ENCODE measurements around the gene EIF3F.
A peak's percentile ranks its signal among the peaks of the same experiment; 100 is the strongest.

The EIF3F gene, protein sequence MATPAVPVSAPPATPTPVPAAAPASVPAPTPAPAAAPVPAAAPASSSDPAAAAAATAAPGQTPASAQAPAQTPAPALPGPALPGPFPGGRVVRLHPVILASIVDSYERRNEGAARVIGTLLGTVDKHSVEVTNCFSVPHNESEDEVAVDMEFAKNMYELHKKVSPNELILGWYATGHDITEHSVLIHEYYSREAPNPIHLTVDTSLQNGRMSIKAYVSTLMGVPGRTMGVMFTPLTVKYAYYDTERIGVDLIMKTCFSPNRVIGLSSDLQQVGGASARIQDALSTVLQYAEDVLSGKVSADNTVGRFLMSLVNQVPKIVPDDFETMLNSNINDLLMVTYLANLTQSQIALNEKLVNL

DNA sequence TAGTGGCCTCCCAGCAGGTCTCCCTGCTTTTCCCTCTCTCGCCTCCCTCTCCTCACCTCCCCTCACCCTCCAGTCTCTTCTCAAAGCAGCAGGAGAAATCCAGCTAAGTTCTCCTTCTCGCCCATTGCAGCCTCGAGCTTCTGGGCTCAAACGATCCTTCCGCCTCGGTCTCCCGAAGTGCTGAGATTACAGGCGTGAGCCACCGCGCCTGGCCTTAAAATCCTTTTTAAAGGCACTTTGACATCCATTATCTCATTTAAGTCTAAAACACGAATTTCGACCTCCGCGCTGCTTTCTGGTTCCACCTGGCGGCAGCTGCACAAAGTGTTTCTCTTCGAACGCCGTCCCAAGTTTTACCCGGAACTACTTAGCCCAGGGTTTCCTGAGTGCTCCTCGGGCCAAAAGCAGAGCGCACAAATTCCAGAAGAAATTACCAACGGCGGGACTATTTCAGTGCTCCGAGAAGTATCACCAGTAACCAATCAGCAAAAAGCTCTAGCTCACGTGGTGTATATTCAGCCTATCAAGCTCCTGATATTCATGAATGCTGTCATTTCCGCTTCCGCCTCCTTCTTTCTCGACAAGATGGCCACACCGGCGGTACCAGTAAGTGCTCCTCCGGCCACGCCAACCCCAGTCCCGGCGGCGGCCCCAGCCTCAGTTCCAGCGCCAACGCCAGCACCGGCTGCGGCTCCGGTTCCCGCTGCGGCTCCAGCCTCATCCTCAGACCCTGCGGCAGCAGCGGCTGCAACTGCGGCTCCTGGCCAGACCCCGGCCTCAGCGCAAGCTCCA lies at the start of gene EIF3F:
TSS of gene EIF3F (plus strand) at position 570 of the 792 bp plus-strand sequence. CDS start at position 586, 16 bp downstream.
- no CpG with 5 or more reads among the region's 47 CpGs for WGBS (ENCODE audit: insufficient coverage, insufficient read length)
- H3K4me3 ChIP-seq (ENCODE audit: low read length): peak within 1 kb of the TSS; percentile 93

DNA sequence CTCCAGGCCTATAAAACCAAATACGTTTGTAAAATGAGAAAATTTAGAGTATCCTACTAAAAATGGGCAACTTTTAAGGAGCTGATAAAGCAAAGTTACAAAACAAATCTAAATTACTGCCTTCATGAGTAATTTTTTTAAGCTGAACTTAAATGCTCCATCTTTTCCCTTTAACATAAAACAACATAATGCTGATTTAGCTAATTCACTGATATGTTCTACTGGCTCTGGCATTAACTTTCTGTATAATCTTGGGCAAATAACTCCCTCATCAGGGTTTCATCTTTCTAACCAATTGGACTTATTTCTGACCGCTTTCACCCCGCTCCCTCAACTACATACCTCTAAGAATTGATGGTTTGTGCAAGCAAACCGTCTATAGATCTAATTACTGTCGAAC lies 46.0 kb upstream of the EIF3F start:
- H3K9me3 ChIP-seq (ENCODE audit: control insufficient read depth, insufficient read depth, low read length): no peaks in the 10 kb centered on the region
- H3K27ac ChIP-seq (ENCODE audit: low read length): no peak overlapping the region
- WGBS (ENCODE audit: insufficient coverage, insufficient read length): no CpG with 5 or more reads among the region's 5 CpGs
- H3K27me3 ChIP-seq (ENCODE audit: control insufficient read depth, insufficient read depth, low read length): no peaks in the 10 kb centered on the region
- H3K36me3 ChIP-seq (ENCODE audit: control insufficient read depth, insufficient read depth, low read length): no peaks in the 10 kb centered on the region
- DNase-seq (ENCODE audit: low read depth, low spot score): no peak
- H3K4me3 ChIP-seq (ENCODE audit: low read length): no peak overlapping the region
- no peaks in the 10 kb centered on the region for H3K4me1 ChIP-seq (ENCODE audit: control insufficient read depth, insufficient read depth, low read length)

More for the DNA sequence above, at the start of gene EIF3F:
- Histone ChIP-seq H3K27me3 (ENCODE audit: control insufficient read depth, insufficient read depth, low read length) (no peaks in the 10 kb centered on the region), H3K27ac (ENCODE audit: low read length) (no peak within 1 kb of the TSS), H3K36me3 (ENCODE audit: control insufficient read depth, insufficient read depth, low read length) (peaks cover under 1% of the 10 kb centered on the region; the same call in 1 of the 2 replicates), H3K9me3 (ENCODE audit: control insufficient read depth, insufficient read depth, low read length) (no peaks in the 10 kb centered on the region), H3K4me1 (ENCODE audit: control insufficient read depth, insufficient read depth, low read length) (no peaks in the 10 kb centered on the region; the same call in 1 of the 2 replicates)
- peak; percentile 99 for DNase-seq (ENCODE audit: low read depth, low spot score)

DNA sequence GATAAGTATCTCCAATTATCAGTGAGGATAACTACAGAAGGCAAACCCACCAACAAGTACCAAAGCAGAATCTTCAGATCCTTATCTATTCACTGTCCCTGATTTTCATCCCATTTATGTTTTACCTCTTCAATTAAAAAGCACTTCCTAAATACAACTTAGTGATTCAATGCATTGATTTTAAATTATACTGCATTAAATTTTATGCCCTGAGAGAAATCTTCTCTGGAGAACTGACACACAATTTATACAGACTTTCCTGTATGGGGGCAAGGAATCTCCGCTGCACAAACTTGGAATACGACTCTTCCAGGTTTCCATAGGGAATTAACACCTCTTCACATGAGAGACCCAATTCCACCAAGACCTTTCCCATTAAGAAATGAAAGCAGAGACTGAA lies 45.5 kb upstream of the EIF3F start, which contains the start of gene OR10A3:
TSS of gene OR10A3 (minus strand) at position 101 of the 400 bp plus-strand sequence. CDS start 2,188 bp downstream, outside the sequence.
- no peaks in the 10 kb centered on the region for H3K27me3 ChIP-seq (ENCODE audit: control insufficient read depth, insufficient read depth, low read length)
- H3K9me3 ChIP-seq (ENCODE audit: control insufficient read depth, insufficient read depth, low read length): no peaks in the 10 kb centered on the region
- H3K27ac ChIP-seq (ENCODE audit: low read length): no peak within 1 kb of the TSS
- no peak within 1 kb of the TSS for H3K4me3 ChIP-seq (ENCODE audit: low read length)
- H3K36me3 ChIP-seq (ENCODE audit: control insufficient read depth, insufficient read depth, low read length): no peaks in the 10 kb centered on the region
- H3K4me1 ChIP-seq (ENCODE audit: control insufficient read depth, insufficient read depth, low read length): no peaks in the 10 kb centered on the region
- no CpG with 5 or more reads among the region's 2 CpGs for WGBS (ENCODE audit: insufficient coverage, insufficient read length)
- no peak for DNase-seq (ENCODE audit: low read depth, low spot score)

DNA sequence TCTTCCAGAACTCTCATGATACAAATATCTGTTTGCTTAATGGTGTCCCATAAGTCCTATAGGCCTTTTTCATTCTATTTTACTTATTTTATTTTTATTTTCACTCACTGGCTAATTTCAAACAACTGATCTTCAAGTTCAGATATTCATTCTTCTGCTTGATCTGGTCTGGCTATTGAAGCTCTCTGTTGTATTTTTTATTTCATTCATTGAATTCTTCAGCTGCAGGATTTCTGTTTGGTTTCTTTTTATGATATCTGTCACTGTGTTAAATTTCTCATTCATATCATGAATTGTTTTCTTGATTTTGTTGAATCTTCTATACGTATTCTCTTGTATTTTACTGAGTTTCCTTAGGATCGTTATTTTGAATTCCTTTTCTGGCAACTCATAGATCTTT lies 43.0 kb upstream of the EIF3F start:
- no CpG with 5 or more reads among the region's 2 CpGs for WGBS (ENCODE audit: insufficient coverage, insufficient read length)
- H3K4me3 ChIP-seq (ENCODE audit: low read length): no peak overlapping the region
- H3K27ac ChIP-seq (ENCODE audit: low read length): no peak overlapping the region
- H3K4me1 ChIP-seq (ENCODE audit: control insufficient read depth, insufficient read depth, low read length): no peaks in the 10 kb centered on the region
- H3K36me3 ChIP-seq (ENCODE audit: control insufficient read depth, insufficient read depth, low read length): no peaks in the 10 kb centered on the region
- no peaks in the 10 kb centered on the region for H3K27me3 ChIP-seq (ENCODE audit: control insufficient read depth, insufficient read depth, low read length)
- H3K9me3 ChIP-seq (ENCODE audit: control insufficient read depth, insufficient read depth, low read length): no peaks in the 10 kb centered on the region
- no peak for DNase-seq (ENCODE audit: low read depth, low spot score)

DNA sequence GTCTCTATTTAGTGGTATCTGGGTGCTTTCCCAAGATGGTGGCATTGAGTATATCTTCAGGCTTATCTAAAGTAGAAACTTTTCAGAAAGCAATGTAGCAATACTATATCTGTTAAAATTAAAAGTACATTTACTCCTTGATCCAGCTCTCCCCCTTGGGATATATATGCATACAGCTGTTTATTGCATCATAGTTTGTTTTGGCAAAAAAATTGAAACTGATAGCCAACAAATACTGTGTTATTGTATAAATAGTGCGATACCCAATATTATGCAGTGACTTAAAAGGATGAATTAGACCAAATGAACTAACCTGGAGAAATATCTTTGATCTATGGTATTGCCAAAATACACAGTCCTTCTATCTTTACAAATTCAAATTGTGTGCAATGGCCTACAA lies 37.2 kb upstream of the EIF3F start:
- no peaks in the 10 kb centered on the region for H3K9me3 ChIP-seq (ENCODE audit: control insufficient read depth, insufficient read depth, low read length)
- no peak for DNase-seq (ENCODE audit: low read depth, low spot score)
- H3K4me3 ChIP-seq (ENCODE audit: low read length): no peak overlapping the region
- no peaks in the 10 kb centered on the region for H3K27me3 ChIP-seq (ENCODE audit: control insufficient read depth, insufficient read depth, low read length)
- no peaks in the 10 kb centered on the region for H3K36me3 ChIP-seq (ENCODE audit: control insufficient read depth, insufficient read depth, low read length)
- no CpG with 5 or more reads among the region's 1 CpG for WGBS (ENCODE audit: insufficient coverage, insufficient read length)
- no peaks in the 10 kb centered on the region for H3K4me1 ChIP-seq (ENCODE audit: control insufficient read depth, insufficient read depth, low read length)
- no peak overlapping the region for H3K27ac ChIP-seq (ENCODE audit: low read length)

DNA sequence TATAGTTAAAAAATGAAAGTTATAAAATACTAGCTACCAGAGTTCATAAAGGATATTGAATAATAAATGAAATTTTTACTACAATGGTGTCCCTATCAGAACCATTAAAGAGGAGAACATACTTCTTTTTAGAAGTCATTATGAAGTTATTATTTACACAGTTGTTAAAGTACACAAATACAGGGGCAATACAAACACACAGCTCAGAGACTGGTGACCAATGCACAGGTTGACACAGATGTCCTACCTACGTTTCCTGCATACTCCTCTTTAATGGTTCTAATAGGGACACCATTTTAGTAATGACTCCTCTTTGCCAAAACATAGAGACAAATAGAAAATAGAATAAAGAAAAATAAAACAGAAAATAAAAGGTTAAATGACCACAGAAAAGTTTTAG lies 31.9 kb upstream of the EIF3F start:
- WGBS (ENCODE audit: insufficient coverage, insufficient read length): no CpG with 5 or more reads among the region's 1 CpG
- no peak for DNase-seq (ENCODE audit: low read depth, low spot score)
- H3K27ac ChIP-seq (ENCODE audit: low read length): no peak overlapping the region
- no peaks in the 10 kb centered on the region for H3K27me3 ChIP-seq (ENCODE audit: control insufficient read depth, insufficient read depth, low read length)
- no peaks in the 10 kb centered on the region for H3K9me3 ChIP-seq (ENCODE audit: control insufficient read depth, insufficient read depth, low read length)
- no peaks in the 10 kb centered on the region for H3K36me3 ChIP-seq (ENCODE audit: control insufficient read depth, insufficient read depth, low read length)
- H3K4me1 ChIP-seq (ENCODE audit: control insufficient read depth, insufficient read depth, low read length): no peaks in the 10 kb centered on the region
- H3K4me3 ChIP-seq (ENCODE audit: low read length): no peak overlapping the region

DNA sequence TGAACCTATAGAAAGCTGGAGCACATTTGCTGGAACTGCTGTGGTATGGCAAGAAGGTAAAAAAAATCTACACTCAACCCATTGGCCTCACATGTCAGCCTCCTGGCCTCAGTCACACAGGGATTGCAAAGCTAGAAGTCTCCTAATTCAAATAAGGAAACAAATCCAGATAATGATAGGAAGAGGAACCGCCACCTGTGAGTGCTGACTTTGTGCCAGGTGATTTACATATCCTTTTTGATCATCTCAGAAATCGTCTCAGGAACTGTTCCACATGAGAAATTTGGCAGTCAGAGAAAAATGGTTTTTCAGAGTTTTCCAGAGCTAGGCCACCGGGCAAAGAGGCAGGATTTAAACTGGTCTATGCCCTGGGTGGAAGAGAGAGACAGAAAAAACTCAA lies 22.9 kb upstream of the EIF3F start:
- DNase-seq (ENCODE audit: low read depth, low spot score): no peak
- Histone ChIP-seq H3K27ac (ENCODE audit: low read length) (no peak overlapping the region), H3K27me3 (ENCODE audit: control insufficient read depth, insufficient read depth, low read length) (no peaks in the 10 kb centered on the region)

DNA sequence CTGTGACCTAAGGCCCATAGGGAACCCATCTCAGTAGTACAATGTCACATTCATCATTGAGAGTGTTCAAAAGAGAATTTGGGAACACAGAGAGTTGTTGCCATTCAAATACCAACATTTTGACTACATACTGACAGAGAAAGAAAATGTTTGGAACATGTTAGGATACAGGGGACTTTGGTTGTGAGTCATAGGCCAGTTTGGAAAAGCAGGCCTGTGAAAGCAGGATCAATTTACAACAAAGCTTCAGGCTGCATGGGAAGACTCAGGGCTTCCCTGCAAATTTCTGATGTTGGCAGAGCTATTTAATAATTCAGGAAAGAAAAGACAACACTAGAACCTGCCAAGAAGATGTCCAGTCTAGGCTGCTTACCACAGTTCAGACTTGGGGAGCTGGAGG lies 22.3 kb upstream of the EIF3F start:
- Histone ChIP-seq H3K9me3 (ENCODE audit: control insufficient read depth, insufficient read depth, low read length) (no peaks in the 10 kb centered on the region), H3K27ac (ENCODE audit: low read length) (no peak overlapping the region), H3K4me3 (ENCODE audit: low read length) (no peak overlapping the region), H3K36me3 (ENCODE audit: control insufficient read depth, insufficient read depth, low read length) (no peaks in the 10 kb centered on the region), H3K27me3 (ENCODE audit: control insufficient read depth, insufficient read depth, low read length) (no peaks in the 10 kb centered on the region), H3K4me1 (ENCODE audit: control insufficient read depth, insufficient read depth, low read length) (no peaks in the 10 kb centered on the region; the same call in 1 of the 2 replicates)
- DNase-seq (ENCODE audit: low read depth, low spot score): no peak

More for the DNA sequence above, 22.9 kb upstream of the EIF3F start:
- Histone ChIP-seq H3K4me3 (ENCODE audit: low read length) (no peak overlapping the region), H3K9me3 (ENCODE audit: control insufficient read depth, insufficient read depth, low read length) (no peaks in the 10 kb centered on the region), H3K36me3 (ENCODE audit: control insufficient read depth, insufficient read depth, low read length) (no peaks in the 10 kb centered on the region), H3K4me1 (ENCODE audit: control insufficient read depth, insufficient read depth, low read length) (no peaks in the 10 kb centered on the region; the same call in 1 of the 2 replicates)
- WGBS (ENCODE audit: insufficient coverage, insufficient read length): no CpG with 5 or more reads among the region's 3 CpGs

DNA sequence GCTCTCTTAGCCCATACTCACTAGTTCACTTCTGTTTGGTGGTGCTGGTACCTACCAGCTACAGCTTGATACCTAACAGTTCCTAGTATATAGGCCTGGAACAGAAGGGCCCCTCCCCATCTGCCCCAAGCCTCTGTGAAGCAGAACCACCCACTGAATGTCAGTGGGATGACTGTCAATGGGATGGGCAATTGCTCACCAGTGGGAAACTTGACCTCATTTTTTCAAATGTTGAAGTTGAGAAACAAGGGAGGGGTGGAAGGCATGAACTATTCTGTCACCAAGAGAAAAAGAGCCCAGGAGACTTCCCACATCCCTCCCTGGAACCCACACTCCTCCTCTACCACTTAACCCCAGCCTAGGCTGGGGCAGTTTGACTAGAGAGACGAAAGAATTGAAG lies 21.8 kb upstream of the EIF3F start, which contains the start of gene NLRP10:
TSS of gene NLRP10 (minus strand) at position 62 of the 400 bp plus-strand sequence. CDS start 1,952 bp downstream, outside the sequence.
- no peak for DNase-seq (ENCODE audit: low read depth, low spot score)
- H3K36me3 ChIP-seq (ENCODE audit: control insufficient read depth, insufficient read depth, low read length): no peaks in the 10 kb centered on the region
- H3K27ac ChIP-seq (ENCODE audit: low read length): no peak within 1 kb of the TSS
- H3K27me3 ChIP-seq (ENCODE audit: control insufficient read depth, insufficient read depth, low read length): no peaks in the 10 kb centered on the region
- no peak within 1 kb of the TSS for H3K4me3 ChIP-seq (ENCODE audit: low read length)
- H3K4me1 ChIP-seq (ENCODE audit: control insufficient read depth, insufficient read depth, low read length): no peaks in the 10 kb centered on the region; the same call in 1 of the 2 replicates
- WGBS (ENCODE audit: insufficient coverage, insufficient read length): no CpG with 5 or more reads among the region's 1 CpG
- no peaks in the 10 kb centered on the region for H3K9me3 ChIP-seq (ENCODE audit: control insufficient read depth, insufficient read depth, low read length)

DNA sequence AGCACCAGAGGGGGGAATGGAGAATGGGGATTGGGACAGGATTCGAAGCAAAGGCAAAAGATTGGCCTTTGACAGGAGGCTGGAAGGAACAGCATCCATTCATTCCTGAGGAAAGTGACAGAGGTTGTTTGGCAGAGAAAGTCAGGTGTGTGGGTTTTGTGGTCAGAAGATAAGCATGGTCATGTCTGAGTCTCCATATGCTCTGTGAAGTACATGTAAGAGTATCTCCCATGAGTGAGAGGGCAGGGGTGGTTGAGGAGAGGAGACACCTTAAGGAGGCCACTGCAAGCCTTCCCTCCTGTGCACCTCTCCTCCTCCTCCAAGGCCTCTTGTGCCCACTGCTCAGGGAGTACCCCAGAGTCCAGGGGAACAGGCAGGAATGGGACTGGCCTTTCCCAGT lies 20.0 kb upstream of the EIF3F start:
- WGBS (ENCODE audit: insufficient coverage, insufficient read length): no CpG with 5 or more reads among the region's 1 CpG
- Histone ChIP-seq H3K9me3 (ENCODE audit: control insufficient read depth, insufficient read depth, low read length) (no peaks in the 10 kb centered on the region), H3K4me1 (ENCODE audit: control insufficient read depth, insufficient read depth, low read length) (peaks cover 2% of the 10 kb centered on the region), H3K27me3 (ENCODE audit: control insufficient read depth, insufficient read depth, low read length) (no peaks in the 10 kb centered on the region), H3K27ac (ENCODE audit: low read length) (no peak overlapping the region), H3K36me3 (ENCODE audit: control insufficient read depth, insufficient read depth, low read length) (no peaks in the 10 kb centered on the region), H3K4me3 (ENCODE audit: low read length) (no peak overlapping the region)
- no peak for DNase-seq (ENCODE audit: low read depth, low spot score)

All from iPS DF 6.9 (cell line).